ENCODE measurements around the gene PTEN.

DNA sequence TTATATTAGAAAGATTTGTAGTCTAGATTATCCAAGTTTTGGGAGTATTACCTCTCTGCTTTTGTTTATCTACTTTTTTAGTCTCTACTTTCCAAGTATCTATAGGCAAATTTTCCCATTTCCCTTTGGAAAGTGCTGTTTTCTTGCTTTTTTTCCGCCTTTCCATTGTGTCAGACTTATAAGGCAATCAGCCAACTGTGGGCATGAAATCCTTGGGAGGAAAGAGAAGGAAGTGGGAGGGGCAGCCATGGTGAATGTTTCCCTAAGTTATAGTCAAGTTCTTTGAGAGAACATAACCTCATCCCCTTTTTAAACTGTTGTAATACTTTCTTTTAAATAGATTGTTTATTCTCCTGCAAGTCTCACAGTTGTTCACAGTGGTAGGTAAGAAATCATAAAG lies 52.6 kb downstream of the PTEN start:
- TF ChIP-seq RAD21 (IDR thresholded peaks at IDR 0.05) (no peak), MAX (IDR thresholded peaks at IDR 0.05) (no peak), YY1 (IDR thresholded peaks at IDR 0.05) (no peak), HNF4A (conservative IDR thresholded peaks at IDR 0.05) (no peak)
- TF ChIP-seq, protein P1, sequence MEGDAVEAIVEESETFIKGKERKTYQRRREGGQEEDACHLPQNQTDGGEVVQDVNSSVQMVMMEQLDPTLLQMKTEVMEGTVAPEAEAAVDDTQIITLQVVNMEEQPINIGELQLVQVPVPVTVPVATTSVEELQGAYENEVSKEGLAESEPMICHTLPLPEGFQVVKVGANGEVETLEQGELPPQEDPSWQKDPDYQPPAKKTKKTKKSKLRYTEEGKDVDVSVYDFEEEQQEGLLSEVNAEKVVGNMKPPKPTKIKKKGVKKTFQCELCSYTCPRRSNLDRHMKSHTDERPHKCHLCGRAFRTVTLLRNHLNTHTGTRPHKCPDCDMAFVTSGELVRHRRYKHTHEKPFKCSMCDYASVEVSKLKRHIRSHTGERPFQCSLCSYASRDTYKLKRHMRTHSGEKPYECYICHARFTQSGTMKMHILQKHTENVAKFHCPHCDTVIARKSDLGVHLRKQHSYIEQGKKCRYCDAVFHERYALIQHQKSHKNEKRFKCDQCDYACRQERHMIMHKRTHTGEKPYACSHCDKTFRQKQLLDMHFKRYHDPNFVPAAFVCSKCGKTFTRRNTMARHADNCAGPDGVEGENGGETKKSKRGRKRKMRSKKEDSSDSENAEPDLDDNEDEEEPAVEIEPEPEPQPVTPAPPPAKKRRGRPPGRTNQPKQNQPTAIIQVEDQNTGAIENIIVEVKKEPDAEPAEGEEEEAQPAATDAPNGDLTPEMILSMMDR (IDR thresholded peaks at IDR 0.05; ENCODE audit: low read depth, low read length, missing input control): no peak
